Upper lobe of right lung (tissue), 1 donor: Measurements from ENCODE around the gene ALK. TPM values are rescaled to one million over a fixed set of nuclear protein-coding genes. Genes with fewer than 3 reads are reported as not detected.

Experiments used
- ATAC-seq: fragments of 200-7000 bp; cut with Tn5 transposase; one replicate; pipeline ENCODE4 v1.9.1; 2020; ENCODE audit warnings: mild to moderate bottlenecking, moderate library complexity
- DNase-seq: peaks from one replicate; pipeline ENCODE4 v3.0.0-alpha.2; 2020
- H3K27ac ChIP-seq: fragments of 200-600 bp; one replicate; pipeline ENCODE4 v1.8.0; 2022
- H3K27me3 ChIP-seq: fragments of 200-600 bp; one replicate; pipeline ENCODE4 v1.8.0; 2022; ENCODE audit warnings: mild to moderate bottlenecking
- H3K36me3 ChIP-seq: fragments of 200-600 bp; one replicate; pipeline ENCODE4 v1.8.0; 2022
- H3K4me1 ChIP-seq: fragments of 200-600 bp; one replicate; pipeline ENCODE4 v1.8.0; 2022
- H3K4me3 ChIP-seq: fragments of 200-600 bp; one replicate; pipeline ENCODE4 v1.8.0; 2022; ENCODE audit warnings: mild to moderate bottlenecking
- H3K9me3 ChIP-seq: fragments of 200-600 bp; one replicate; pipeline ENCODE4 v1.8.0; 2022
- CTCF ChIP-seq: fragments of 200-600 bp; IDR thresholded peaks from one replicate; pipeline ENCODE4 v1.8.0; 2022; ENCODE audit warnings: antibody characterized with exemption
- intact Hi-C: fragments of 100-400 bp; cut with DNase I; formaldehyde crosslinking; loops from one replicate; pipeline ENCODE4 v1.11.0; 2022
- total RNA-seq: library from RNA; stranded (reverse); fragmentation: NEBNext Ultra II Directional; extraction: Animal tissue kit (Norgen Biotek cat#: 25700); gene quantifications from one replicate; pipeline ENCODE4 v1.2.1, GENCODE V29; 2021
- donor health status: DM: no; HTN: yes; CAD: no; lungs with severe emphysema.

Gene ALK
- total RNA-seq, 1 donor from 2014 or later, result not detected

- Histone ChIP-seq H3K4me3 (no peak overlapping the region), H3K4me1 (no peaks in the 10 kb centered on the region), H3K9me3 (no peaks in the 10 kb centered on the region), H3K27ac (no peak overlapping the region), H3K36me3 (no peaks in the 10 kb centered on the region), H3K27me3 (no peaks in the 10 kb centered on the region)
- intact Hi-C loops, result no loop called here
- no peak for DNase-seq
- TF ChIP-seq CTCF, result no peak
- no peak for ATAC-seq
Observed at GRCh38 chr2:29729932-29730331, 191.5 kb downstream of the ALK start.

- intact Hi-C loops, result no loop called here
- DNase-seq, result no peak
Observed at GRCh38 chr2:29729401-29729800, 192.0 kb downstream of the ALK start.

GRCh38 chr2:29726976-29727375, 194.4 kb downstream of the ALK start:
- Histone ChIP-seq H3K4me3 (no peak overlapping the region), H3K27me3 (no peaks in the 10 kb centered on the region), H3K27ac (no peak overlapping the region), H3K36me3 (no peaks in the 10 kb centered on the region), H3K9me3 (no peaks in the 10 kb centered on the region), H3K4me1 (no peaks in the 10 kb centered on the region)
- no peak for ATAC-seq
- intact Hi-C loops, result no loop called here
- no peak for DNase-seq
- no peak for TF ChIP-seq CTCF

More at GRCh38 chr2:29729401-29729800, 192.0 kb downstream of the ALK start:
- Histone ChIP-seq H3K27me3 (no peaks in the 10 kb centered on the region), H3K36me3 (no peaks in the 10 kb centered on the region), H3K9me3 (no peaks in the 10 kb centered on the region), H3K27ac (no peak overlapping the region), H3K4me1 (no peaks in the 10 kb centered on the region), H3K4me3 (no peak overlapping the region)
- no peak for TF ChIP-seq CTCF
- ATAC-seq, result no peak

- no peak for TF ChIP-seq CTCF
- ATAC-seq, result no peak
- no peaks in the 10 kb centered on the region for H3K36me3 ChIP-seq
- intact Hi-C loops, result no loop called here
- H3K4me3 ChIP-seq, result no peak overlapping the region
- H3K4me1 ChIP-seq, result no peaks in the 10 kb centered on the region
- no peaks in the 10 kb centered on the region for H3K27me3 ChIP-seq
- no peaks in the 10 kb centered on the region for H3K9me3 ChIP-seq
- H3K27ac ChIP-seq, result no peak overlapping the region
- no peak for DNase-seq
Observed at GRCh38 chr2:29725610-29726009, 195.8 kb downstream of the ALK start.

- Histone ChIP-seq H3K9me3 (no peaks in the 10 kb centered on the region), H3K36me3 (no peaks in the 10 kb centered on the region), H3K4me1 (no peaks in the 10 kb centered on the region), H3K4me3 (no peak overlapping the region), H3K27ac (no peak overlapping the region), H3K27me3 (no peaks in the 10 kb centered on the region)
- DNase-seq (no peak), ATAC-seq (no peak)
- TF ChIP-seq CTCF, result no peak
- intact Hi-C loops, result no loop called here
Observed at GRCh38 chr2:29724282-29724681, 197.1 kb downstream of the ALK start.

- H3K36me3 ChIP-seq, result no peaks in the 10 kb centered on the region
Observed at GRCh38 chr2:29723255-29724001, 198.0 kb downstream of the ALK start.

More at GRCh38 chr2:29723255-29724001, 198.0 kb downstream of the ALK start:
- DNase-seq (no peak), ATAC-seq (no peak)
- no peaks in the 10 kb centered on the region for H3K4me1 ChIP-seq
- H3K4me3 ChIP-seq, result no peak overlapping the region
- no peaks in the 10 kb centered on the region for H3K27me3 ChIP-seq
- TF ChIP-seq CTCF, result no peak
- H3K27ac ChIP-seq, result no peak overlapping the region
- H3K9me3 ChIP-seq, result no peaks in the 10 kb centered on the region
- intact Hi-C loops, result no loop called here
